ENCODE data around the gene SNX20.

Gene SNX20

DNA sequence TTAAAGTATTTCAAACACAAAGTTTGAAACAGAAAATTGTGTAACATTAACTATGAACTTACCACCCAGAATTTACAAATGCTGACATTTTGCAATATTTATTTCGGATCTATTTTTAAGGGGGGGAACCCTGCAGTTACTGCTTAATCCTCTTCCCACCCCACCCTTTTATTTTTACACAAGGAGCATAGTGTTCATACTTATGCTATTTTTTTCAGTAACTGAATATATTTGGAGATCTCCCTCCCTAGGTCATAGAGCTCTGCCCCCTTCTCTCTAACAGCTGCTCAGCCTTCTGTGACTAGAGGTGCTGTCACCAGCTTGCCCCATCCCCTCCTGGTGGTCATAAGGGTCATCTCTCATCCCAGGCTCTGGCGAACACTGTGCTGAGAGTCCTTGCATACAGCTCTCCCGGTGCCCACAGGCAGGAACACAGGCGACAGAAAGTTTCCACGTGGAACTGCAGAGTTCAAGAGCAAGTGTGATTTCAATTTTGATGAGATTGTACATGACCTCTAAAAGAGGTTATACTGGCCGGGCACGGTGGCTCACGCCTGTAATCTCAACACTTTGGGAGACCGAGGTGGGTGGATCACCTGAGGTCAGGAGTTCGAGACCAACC, 44.2 kb downstream of the SNX20 start:
- H2AFZ ChIP-seq (ENCODE audit: low read depth) = no peak overlapping the region
- H3K79me2 ChIP-seq (ENCODE audit: insufficient read depth, low read depth) = no peaks in the 10 kb centered on the region
- no peak overlapping the region for H3K27ac ChIP-seq
- H3K27me3 ChIP-seq (ENCODE audit: insufficient read depth, low read depth) = no peaks in the 10 kb centered on the region
- H3K36me3 ChIP-seq (ENCODE audit: insufficient read depth) = no peaks in the 10 kb centered on the region
- H3K4me2 ChIP-seq = no peak overlapping the region
- TF ChIP-seq, protein P1, sequence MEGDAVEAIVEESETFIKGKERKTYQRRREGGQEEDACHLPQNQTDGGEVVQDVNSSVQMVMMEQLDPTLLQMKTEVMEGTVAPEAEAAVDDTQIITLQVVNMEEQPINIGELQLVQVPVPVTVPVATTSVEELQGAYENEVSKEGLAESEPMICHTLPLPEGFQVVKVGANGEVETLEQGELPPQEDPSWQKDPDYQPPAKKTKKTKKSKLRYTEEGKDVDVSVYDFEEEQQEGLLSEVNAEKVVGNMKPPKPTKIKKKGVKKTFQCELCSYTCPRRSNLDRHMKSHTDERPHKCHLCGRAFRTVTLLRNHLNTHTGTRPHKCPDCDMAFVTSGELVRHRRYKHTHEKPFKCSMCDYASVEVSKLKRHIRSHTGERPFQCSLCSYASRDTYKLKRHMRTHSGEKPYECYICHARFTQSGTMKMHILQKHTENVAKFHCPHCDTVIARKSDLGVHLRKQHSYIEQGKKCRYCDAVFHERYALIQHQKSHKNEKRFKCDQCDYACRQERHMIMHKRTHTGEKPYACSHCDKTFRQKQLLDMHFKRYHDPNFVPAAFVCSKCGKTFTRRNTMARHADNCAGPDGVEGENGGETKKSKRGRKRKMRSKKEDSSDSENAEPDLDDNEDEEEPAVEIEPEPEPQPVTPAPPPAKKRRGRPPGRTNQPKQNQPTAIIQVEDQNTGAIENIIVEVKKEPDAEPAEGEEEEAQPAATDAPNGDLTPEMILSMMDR (conservative IDR thresholded peaks at IDR 0.05; ENCODE audit: low read depth, low read length) = no peak
- H3K9ac ChIP-seq = no peak overlapping the region
- H3K4me1 ChIP-seq (ENCODE audit: low read depth, poor library complexity, severe bottlenecking) = no peaks in the 10 kb centered on the region
- H4K20me1 ChIP-seq (ENCODE audit: insufficient read depth) = no peaks in the 10 kb centered on the region
- no peak overlapping the region for H3K4me3 ChIP-seq (IDR thresholded peaks at IDR 0.05; ENCODE audit: insufficient read depth, low read depth, low read length)

DNA sequence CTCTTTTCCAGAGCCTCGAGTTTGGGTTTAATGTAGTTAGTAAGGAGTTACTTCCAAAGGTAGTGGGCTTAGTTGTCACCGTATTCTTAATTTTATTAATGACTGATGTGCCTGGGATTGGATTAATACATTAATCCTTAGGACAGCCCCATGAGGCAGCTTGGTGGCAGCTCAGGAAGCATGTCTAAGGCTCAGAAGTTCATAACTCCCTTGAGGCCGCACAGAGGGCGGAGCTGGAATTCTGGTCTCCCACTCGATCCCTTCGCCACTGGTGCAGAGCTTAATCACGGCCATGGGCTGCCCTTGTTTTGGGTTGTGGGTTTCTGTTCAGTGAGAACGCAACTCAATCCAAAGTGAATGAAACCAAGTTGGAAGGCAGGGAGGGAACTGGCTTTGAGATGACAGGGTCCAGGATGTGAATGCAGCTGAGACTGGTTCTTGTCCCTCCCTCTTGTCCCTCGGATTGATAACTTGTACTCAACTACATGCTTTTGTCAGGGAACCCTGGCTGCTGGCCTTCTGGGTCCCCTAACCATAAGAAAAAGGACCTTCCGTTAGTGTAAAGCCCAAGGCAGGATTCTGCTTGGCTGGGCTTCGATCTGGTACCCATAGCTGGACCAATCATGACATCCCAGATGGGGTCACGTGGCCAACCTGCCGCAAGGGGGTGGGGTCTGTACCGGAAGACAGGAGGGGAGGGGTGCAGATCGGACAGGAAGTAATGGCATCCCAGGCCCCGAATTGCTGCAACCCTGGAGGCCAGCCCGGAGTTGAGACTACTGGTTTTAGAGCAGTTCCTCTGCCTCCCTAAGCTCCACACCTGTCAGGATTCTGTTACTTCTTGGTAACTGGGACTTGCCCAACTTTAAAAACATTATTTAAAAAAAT, 45.4 kb downstream of the SNX20 start:
- H3K79me2 ChIP-seq (ENCODE audit: insufficient read depth, low read depth) = no peaks in the 10 kb centered on the region
- no peaks in the 10 kb centered on the region for H3K4me1 ChIP-seq (ENCODE audit: low read depth, poor library complexity, severe bottlenecking)
- H3K4me3 ChIP-seq (IDR thresholded peaks at IDR 0.05; ENCODE audit: insufficient read depth, low read depth, low read length) = no peak overlapping the region
- no peak overlapping the region for H3K27ac ChIP-seq
- no peaks in the 10 kb centered on the region for H3K27me3 ChIP-seq (ENCODE audit: insufficient read depth, low read depth)
- no peaks in the 10 kb centered on the region for H3K36me3 ChIP-seq (ENCODE audit: insufficient read depth)
- H2AFZ ChIP-seq (ENCODE audit: low read depth) = no peak overlapping the region
- H3K9ac ChIP-seq = no peak overlapping the region
- no peak overlapping the region for H3K4me2 ChIP-seq
- no peaks in the 10 kb centered on the region for H4K20me1 ChIP-seq (ENCODE audit: insufficient read depth)
- TF ChIP-seq, protein P1 (conservative IDR thresholded peaks at IDR 0.05; ENCODE audit: low read depth, low read length) = no peak

DNA sequence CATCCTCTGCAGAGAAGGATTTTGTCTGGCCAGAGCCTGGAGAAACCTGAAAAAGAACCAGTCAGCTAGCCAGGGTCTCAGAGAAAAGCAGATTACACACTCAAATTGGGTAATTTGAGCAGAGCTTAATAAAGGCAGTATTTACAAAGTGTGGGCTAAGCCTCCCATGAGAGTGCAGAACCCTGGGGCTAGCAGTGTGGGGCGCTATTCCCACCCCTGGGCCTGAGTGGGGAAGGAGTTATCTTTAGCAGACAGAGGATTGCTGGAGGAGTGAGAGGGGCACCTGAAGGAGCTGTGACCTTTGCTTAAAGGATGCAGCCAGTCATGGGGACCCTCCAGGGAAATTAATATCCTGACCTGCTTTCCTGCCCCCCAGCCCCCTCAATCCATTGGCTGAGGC, 46.2 kb downstream of the SNX20 start:
- H3K9ac ChIP-seq = no peak overlapping the region
- H3K27ac ChIP-seq = no peak overlapping the region
- H4K20me1 ChIP-seq (ENCODE audit: insufficient read depth) = no peaks in the 10 kb centered on the region
- no peaks in the 10 kb centered on the region for H3K36me3 ChIP-seq (ENCODE audit: insufficient read depth)
- no peaks in the 10 kb centered on the region for H3K79me2 ChIP-seq (ENCODE audit: insufficient read depth, low read depth)
- no peak overlapping the region for H3K4me2 ChIP-seq
- no peak overlapping the region for H3K4me3 ChIP-seq (IDR thresholded peaks at IDR 0.05; ENCODE audit: insufficient read depth, low read depth, low read length)
- TF ChIP-seq, protein P1 (conservative IDR thresholded peaks at IDR 0.05; ENCODE audit: low read depth, low read length) = no peak
- H2AFZ ChIP-seq (ENCODE audit: low read depth) = no peak overlapping the region
- no peaks in the 10 kb centered on the region for H3K4me1 ChIP-seq (ENCODE audit: low read depth, poor library complexity, severe bottlenecking)
- no peaks in the 10 kb centered on the region for H3K27me3 ChIP-seq (ENCODE audit: insufficient read depth, low read depth)

DNA sequence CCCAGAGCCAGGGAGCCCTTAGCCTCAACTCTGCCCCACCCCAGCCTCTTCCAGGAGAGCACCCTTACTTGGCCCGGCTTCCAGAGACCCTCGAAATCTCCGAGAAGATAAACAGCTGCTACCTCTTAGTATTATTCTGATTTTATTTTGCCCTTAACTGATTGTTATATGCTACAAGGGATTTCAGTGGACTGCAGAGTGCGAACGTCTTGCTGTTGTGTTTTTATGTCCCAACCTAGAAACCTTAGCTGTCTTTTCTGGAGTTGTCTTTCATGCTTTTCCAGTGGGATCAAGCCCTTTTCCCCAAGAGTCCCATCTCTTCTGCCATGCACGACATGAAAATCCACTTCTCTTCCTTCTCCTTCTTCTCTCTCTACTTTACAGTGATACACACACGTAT, 47.0 kb downstream of the SNX20 start:
- TF ChIP-seq, protein P1 (conservative IDR thresholded peaks at IDR 0.05; ENCODE audit: low read depth, low read length) = no peak
- no peaks in the 10 kb centered on the region for H3K27me3 ChIP-seq (ENCODE audit: insufficient read depth, low read depth)
- no peak overlapping the region for H3K9ac ChIP-seq
- H3K4me1 ChIP-seq (ENCODE audit: low read depth, poor library complexity, severe bottlenecking) = no peaks in the 10 kb centered on the region
- H3K36me3 ChIP-seq (ENCODE audit: insufficient read depth) = no peaks in the 10 kb centered on the region
- no peaks in the 10 kb centered on the region for H4K20me1 ChIP-seq (ENCODE audit: insufficient read depth)
- H3K79me2 ChIP-seq (ENCODE audit: insufficient read depth, low read depth) = no peaks in the 10 kb centered on the region
- H3K4me2 ChIP-seq = no peak overlapping the region
- no peak overlapping the region for H2AFZ ChIP-seq (ENCODE audit: low read depth)
- no peak overlapping the region for H3K27ac ChIP-seq
- H3K4me3 ChIP-seq (IDR thresholded peaks at IDR 0.05; ENCODE audit: insufficient read depth, low read depth, low read length) = no peak overlapping the region

All from KMS-11 (cell line).